Coronary artery (tissue), 2 donors: ENCODE results near the gene IMPDH1.

Source experiments
- DNase-seq: peaks from one replicate; pipeline ENCODE4 v3.0.0-alpha.2; 2017; ENCODE audit warnings: low spot score
- H3K27ac ChIP-seq, 2 donors: fragments of 200-600 bp; sonication (generic); one replicate each; pipeline ENCODE4 v1.5.1; 2016 to 2019
- H3K4me3 ChIP-seq: fragments of 200-600 bp; sonication (generic); 2 replicates; pipeline ENCODE4 v1.5.1; 2016; ENCODE audit warnings: mild to moderate bottlenecking, moderate library complexity
- CTCF ChIP-seq: fragments of 200-600 bp; sonication (generic); IDR thresholded peaks from one replicate; pipeline ENCODE4 v1.5.1; 2019; ENCODE audit warnings: antibody characterized with exemption

Gene IMPDH1

GRCh38 chr7:128424686-128425275 is 15.0 kb upstream of the IMPDH1 start:
- DNase-seq: no peak
- no peak for TF ChIP-seq CTCF
- no peak overlapping the region for H3K27ac ChIP-seq
- H3K4me3 ChIP-seq: no peak overlapping the region

GRCh38 chr7:128422842-128423241 is 13.1 kb upstream of the IMPDH1 start:
- Histone ChIP-seq H3K4me3 (no peak overlapping the region), H3K27ac (no peak overlapping the region)
- DNase-seq: no peak
- no peak for TF ChIP-seq CTCF

- H3K27ac ChIP-seq: no peak overlapping the region
Measured at GRCh38 chr7:128422037-128422436, 12.3 kb upstream of the IMPDH1 start.

GRCh38 chr7:128421384-128421783 is 11.6 kb upstream of the IMPDH1 start:
- no peak for TF ChIP-seq CTCF
- H3K4me3 ChIP-seq: no peak overlapping the region
- no peak for DNase-seq
- no peak overlapping the region for H3K27ac ChIP-seq

More at GRCh38 chr7:128422037-128422436, 12.3 kb upstream of the IMPDH1 start:
- no peak overlapping the region for H3K4me3 ChIP-seq
- no peak for DNase-seq
- TF ChIP-seq CTCF: no peak

- TF ChIP-seq CTCF: no peak
- H3K27ac ChIP-seq: no peak overlapping the region
- DNase-seq: no peak
- H3K4me3 ChIP-seq: no peak overlapping the region
Measured at GRCh38 chr7:128420773-128421172, 11.0 kb upstream of the IMPDH1 start.

- no peak for TF ChIP-seq CTCF
- DNase-seq: no peak
Measured at GRCh38 chr7:128419257-128419656, 9.5 kb upstream of the IMPDH1 start.

GRCh38 chr7:128417071-128417470 is 7.3 kb upstream of the IMPDH1 start:
- no peak overlapping the region for H3K27ac ChIP-seq
- no peak for TF ChIP-seq CTCF
- DNase-seq: no peak

More at GRCh38 chr7:128419257-128419656, 9.5 kb upstream of the IMPDH1 start:
- Histone ChIP-seq H3K4me3 (no peak overlapping the region), H3K27ac (no peak overlapping the region)

More at GRCh38 chr7:128417071-128417470, 7.3 kb upstream of the IMPDH1 start:
- no peak overlapping the region for H3K4me3 ChIP-seq
